HL-60 (cell line): Measurements from ENCODE around the gene ALG12.

Source experiments
- DNase-seq, 2 experiments: peaks; one replicate each; pipeline ENCODE4 v3.0.0-alpha.2; 2010 to 2020; ENCODE audit warnings: low read depth in 1 of 2, low spot score in 1 of 2
- H3K27ac ChIP-seq: fragments of 250-450 bp; sonication (Bioruptor Pico); replicated peaks from 2 replicates; pipeline ENCODE4 v1.5.1; 2020; ENCODE audit warnings: mild to moderate bottlenecking, moderate library complexity
- H3K27me3 ChIP-seq: fragments of 250-450 bp; sonication (Bioruptor Pico); 2 replicates; pipeline ENCODE4 v1.5.1; 2021; ENCODE audit warnings: mild to moderate bottlenecking, moderate library complexity; ENCODE audit not compliant: insufficient read depth, poor library complexity, severe bottlenecking
- H3K4me3 ChIP-seq: replicated peaks from 2 replicates; pipeline ENCODE4 v1.5.1; 2011; ENCODE audit warnings: mild to moderate bottlenecking, control low read depth, low read length; ENCODE audit not compliant: insufficient read depth
- GABPA ChIP-seq: IDR thresholded peaks from 2 replicates; pipeline ENCODE4 v1.6.1; 2012; ENCODE audit warnings: low read depth
- POLR2AphosphoS5 ChIP-seq: IDR thresholded peaks from 2 replicates; pipeline ENCODE4 v1.6.1; 2012; ENCODE audit warnings: low read depth
- SPI1 ChIP-seq: IDR thresholded peaks from 2 replicates; pipeline ENCODE4 v1.6.1; 2012; ENCODE audit warnings: low read depth, mild to moderate bottlenecking, borderline replicate concordance
- TF ChIP-seq, protein P1 (sequence below): IDR thresholded peaks from 2 replicates; pipeline ENCODE4 v1.6.1; 2012; ENCODE audit warnings: low read depth; ENCODE audit not compliant: insufficient replicate concordance
- TF ChIP-seq, protein P2 (sequence below): IDR thresholded peaks from one replicate; pipeline ENCODE4 v1.5.1; 2011; ENCODE audit warnings: low read length, control low read depth, inconsistent platforms; ENCODE audit not compliant: insufficient read depth

ALG12 gene

DNA sequence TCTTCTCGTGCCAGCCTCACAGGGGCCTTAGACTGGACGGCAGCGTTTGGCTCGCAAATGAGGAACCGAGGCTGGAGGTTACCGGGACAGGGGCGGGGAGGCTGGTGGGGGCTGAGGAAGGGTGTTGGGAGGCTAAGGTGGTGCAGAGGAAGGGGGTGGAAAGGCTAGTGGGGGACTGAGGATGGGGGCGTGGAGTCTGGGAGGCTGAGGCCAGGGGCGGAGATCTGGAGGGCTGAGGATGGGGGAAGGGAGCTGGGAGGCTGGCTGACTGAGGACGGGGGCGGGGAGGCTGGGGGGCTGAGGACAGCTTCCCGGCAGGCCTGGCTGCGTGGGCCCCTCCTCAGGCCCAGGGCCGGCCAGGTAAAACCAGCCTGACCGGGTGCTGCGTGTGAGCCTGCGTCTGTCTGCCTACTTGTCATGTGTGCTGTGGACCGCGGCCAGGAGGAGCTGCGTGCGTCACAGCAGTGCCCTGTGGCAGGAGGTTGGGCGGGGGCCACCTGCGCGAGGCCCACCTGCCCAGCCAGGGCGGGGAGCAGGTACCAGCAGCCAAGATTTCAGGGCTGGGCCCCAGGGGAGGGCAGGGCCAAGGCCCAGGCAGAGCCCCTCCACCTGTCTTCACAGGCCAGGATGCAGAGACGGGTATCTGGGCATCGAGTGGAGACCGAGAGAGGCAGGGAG, 32.9 kb upstream of the ALG12 start:
- no peak overlapping the region for H3K4me3 ChIP-seq
- TF ChIP-seq SPI1 (peak; percentile 52; the same call in 1 of the 2 replicates), POLR2AphosphoS5 (no peak), GABPA (no peak)
- TF ChIP-seq, protein P1, sequence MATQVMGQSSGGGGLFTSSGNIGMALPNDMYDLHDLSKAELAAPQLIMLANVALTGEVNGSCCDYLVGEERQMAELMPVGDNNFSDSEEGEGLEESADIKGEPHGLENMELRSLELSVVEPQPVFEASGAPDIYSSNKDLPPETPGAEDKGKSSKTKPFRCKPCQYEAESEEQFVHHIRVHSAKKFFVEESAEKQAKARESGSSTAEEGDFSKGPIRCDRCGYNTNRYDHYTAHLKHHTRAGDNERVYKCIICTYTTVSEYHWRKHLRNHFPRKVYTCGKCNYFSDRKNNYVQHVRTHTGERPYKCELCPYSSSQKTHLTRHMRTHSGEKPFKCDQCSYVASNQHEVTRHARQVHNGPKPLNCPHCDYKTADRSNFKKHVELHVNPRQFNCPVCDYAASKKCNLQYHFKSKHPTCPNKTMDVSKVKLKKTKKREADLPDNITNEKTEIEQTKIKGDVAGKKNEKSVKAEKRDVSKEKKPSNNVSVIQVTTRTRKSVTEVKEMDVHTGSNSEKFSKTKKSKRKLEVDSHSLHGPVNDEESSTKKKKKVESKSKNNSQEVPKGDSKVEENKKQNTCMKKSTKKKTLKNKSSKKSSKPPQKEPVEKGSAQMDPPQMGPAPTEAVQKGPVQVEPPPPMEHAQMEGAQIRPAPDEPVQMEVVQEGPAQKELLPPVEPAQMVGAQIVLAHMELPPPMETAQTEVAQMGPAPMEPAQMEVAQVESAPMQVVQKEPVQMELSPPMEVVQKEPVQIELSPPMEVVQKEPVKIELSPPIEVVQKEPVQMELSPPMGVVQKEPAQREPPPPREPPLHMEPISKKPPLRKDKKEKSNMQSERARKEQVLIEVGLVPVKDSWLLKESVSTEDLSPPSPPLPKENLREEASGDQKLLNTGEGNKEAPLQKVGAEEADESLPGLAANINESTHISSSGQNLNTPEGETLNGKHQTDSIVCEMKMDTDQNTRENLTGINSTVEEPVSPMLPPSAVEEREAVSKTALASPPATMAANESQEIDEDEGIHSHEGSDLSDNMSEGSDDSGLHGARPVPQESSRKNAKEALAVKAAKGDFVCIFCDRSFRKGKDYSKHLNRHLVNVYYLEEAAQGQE = no peak
- TF ChIP-seq, protein P2, sequence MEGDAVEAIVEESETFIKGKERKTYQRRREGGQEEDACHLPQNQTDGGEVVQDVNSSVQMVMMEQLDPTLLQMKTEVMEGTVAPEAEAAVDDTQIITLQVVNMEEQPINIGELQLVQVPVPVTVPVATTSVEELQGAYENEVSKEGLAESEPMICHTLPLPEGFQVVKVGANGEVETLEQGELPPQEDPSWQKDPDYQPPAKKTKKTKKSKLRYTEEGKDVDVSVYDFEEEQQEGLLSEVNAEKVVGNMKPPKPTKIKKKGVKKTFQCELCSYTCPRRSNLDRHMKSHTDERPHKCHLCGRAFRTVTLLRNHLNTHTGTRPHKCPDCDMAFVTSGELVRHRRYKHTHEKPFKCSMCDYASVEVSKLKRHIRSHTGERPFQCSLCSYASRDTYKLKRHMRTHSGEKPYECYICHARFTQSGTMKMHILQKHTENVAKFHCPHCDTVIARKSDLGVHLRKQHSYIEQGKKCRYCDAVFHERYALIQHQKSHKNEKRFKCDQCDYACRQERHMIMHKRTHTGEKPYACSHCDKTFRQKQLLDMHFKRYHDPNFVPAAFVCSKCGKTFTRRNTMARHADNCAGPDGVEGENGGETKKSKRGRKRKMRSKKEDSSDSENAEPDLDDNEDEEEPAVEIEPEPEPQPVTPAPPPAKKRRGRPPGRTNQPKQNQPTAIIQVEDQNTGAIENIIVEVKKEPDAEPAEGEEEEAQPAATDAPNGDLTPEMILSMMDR = no peak
- DNase-seq = peak in 1 of 2 experiments; percentile 52
- H3K27ac ChIP-seq = no peak overlapping the region
- no peaks in the 10 kb centered on the region for H3K27me3 ChIP-seq

DNA sequence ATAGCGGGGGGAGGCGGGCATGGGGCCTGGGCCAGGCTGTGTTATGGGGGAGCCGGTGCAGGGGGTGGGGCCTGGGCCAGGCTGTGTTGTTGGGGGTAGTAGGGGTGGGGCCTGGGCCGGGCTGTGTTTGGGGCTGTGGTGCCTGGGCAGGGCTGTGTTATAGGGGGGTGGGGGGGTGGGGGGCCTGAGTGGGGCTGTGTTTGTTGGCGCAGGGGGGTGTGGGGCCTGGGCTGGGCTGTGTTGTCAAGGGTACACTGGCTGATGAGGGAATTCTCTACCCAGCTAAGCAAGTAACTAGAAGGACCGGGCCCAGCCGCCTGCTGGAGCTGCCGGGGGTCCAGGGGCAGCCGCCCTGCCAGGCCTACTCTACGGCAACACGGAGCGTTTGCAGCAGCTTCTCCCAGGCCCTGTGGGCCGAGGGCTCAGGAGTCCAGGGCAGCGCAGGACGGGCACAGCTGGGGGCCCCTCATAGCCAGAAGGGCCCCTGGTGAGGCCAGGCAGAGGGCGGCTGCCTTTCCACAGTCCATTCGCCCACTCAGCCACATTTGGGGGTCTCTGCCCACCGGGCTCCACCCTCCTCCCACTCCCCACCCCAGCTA, 32.3 kb upstream of the ALG12 start:
- Histone ChIP-seq H3K27ac (no peak overlapping the region), H3K4me3 (no peak overlapping the region), H3K27me3 (no peaks in the 10 kb centered on the region)
- DNase-seq = no peak
- no peak for TF ChIP-seq POLR2AphosphoS5
- TF ChIP-seq, protein P1 = no peak
- TF ChIP-seq, protein P2 = no peak
- TF ChIP-seq SPI1 = no peak
- no peak for TF ChIP-seq GABPA

DNA sequence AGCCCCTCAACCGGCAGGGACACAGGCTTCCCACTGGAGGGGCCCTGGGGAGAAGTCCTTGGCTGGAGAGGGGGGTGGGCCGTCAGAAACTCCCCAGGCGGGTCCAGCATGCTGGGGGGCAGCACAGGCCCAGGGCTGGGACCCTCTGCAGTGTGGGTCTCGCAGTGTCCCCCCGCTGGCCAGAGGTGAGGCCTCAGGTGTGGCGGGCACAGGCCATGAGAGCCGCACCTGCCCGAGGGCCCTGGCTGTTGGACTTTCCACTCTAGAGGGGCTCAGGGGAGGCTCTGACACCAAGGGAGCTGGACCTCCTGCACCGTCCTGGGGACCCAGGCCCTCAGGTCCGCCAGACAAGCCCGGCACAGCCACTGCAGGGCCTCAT, 31.7 kb upstream of the ALG12 start:
- no peak overlapping the region for H3K4me3 ChIP-seq
- H3K27ac ChIP-seq = no peak overlapping the region
- TF ChIP-seq POLR2AphosphoS5 (no peak), SPI1 (no peak), GABPA (no peak)
- TF ChIP-seq, protein P2 = no peak
- TF ChIP-seq, protein P1 = no peak
- DNase-seq = no peak
- H3K27me3 ChIP-seq = no peaks in the 10 kb centered on the region
